ENCODE data around the gene ST6GALNAC6. TPM values are rescaled to one million over a fixed set of nuclear protein-coding genes. Genes with fewer than 3 reads are reported as not detected.

The ST6GALNAC6 gene
- total RNA-seq, 1 donor from 2014 or later = 48.4 TPM

GRCh38 chr9:127917603-127918002 lies 18.2 kb upstream of the ST6GALNAC6 start:
- DNase-seq = no peak
- TF ChIP-seq CTCF (IDR thresholded peaks at IDR 0.05; ENCODE audit: borderline replicate concordance) = no peak
- H3K4me1 ChIP-seq = peaks cover 63% of the 10 kb centered on the region
- peaks cover 9% of the 10 kb centered on the region for H3K27me3 ChIP-seq (ENCODE audit: low read depth)
- peaks cover 12% of the 10 kb centered on the region for H3K36me3 ChIP-seq
- intact Hi-C loops (cut with micrococcal nuclease) = no loop called here
- peak overlapping the region; percentile 84 for H3K4me3 ChIP-seq
- no peaks in the 10 kb centered on the region for H3K9me3 ChIP-seq (replicated peaks)
- H3K27ac ChIP-seq (replicated peaks) = peak overlapping the region; percentile 82

GRCh38 chr9:127916720-127917581 lies 17.5 kb upstream of the ST6GALNAC6 start, which contains the start of gene ST6GALNAC4:
Gene ST6GALNAC4 (minus strand): TSS chr9:127917041. CDS start chr9:127916419, 622 bp downstream.
- peaks cover 18% of the 10 kb centered on the region for H3K36me3 ChIP-seq
- peak; percentile 96 for DNase-seq
- H3K9me3 ChIP-seq (replicated peaks) = no peaks in the 10 kb centered on the region
- no peak for TF ChIP-seq CTCF (IDR thresholded peaks at IDR 0.05; ENCODE audit: borderline replicate concordance)
- intact Hi-C loops (cut with micrococcal nuclease) = no loop called here
- peak within 1 kb of the TSS; percentile 82 for H3K27ac ChIP-seq (replicated peaks)
- H3K4me1 ChIP-seq = peaks cover 61% of the 10 kb centered on the region
- peak within 1 kb of the TSS; percentile 84 for H3K4me3 ChIP-seq
- peaks cover 4% of the 10 kb centered on the region for H3K27me3 ChIP-seq (ENCODE audit: low read depth)

- Histone ChIP-seq H3K36me3 (peaks cover 27% of the 10 kb centered on the region), H3K27ac (replicated peaks) (peak overlapping the region; percentile 82), H3K9me3 (replicated peaks) (no peaks in the 10 kb centered on the region), H3K4me3 (peak overlapping the region; percentile 84), H3K27me3 (ENCODE audit: low read depth) (no peaks in the 10 kb centered on the region), H3K4me1 (peaks cover 52% of the 10 kb centered on the region)
- TF ChIP-seq CTCF (IDR thresholded peaks at IDR 0.05; ENCODE audit: borderline replicate concordance) = no peak
- no peak for DNase-seq
- intact Hi-C loops (cut with micrococcal nuclease) = no loop called here
Observed at GRCh38 chr9:127915801-127916719, 16.7 kb upstream of the ST6GALNAC6 start.

- intact Hi-C loops (cut with micrococcal nuclease) = no loop called here
- H3K27me3 ChIP-seq (ENCODE audit: low read depth) = no peaks in the 10 kb centered on the region
- no peak overlapping the region for H3K27ac ChIP-seq (replicated peaks)
- no peaks in the 10 kb centered on the region for H3K9me3 ChIP-seq (replicated peaks)
- H3K36me3 ChIP-seq = peaks cover 31% of the 10 kb centered on the region
- H3K4me1 ChIP-seq = peaks cover 54% of the 10 kb centered on the region
- TF ChIP-seq CTCF (IDR thresholded peaks at IDR 0.05; ENCODE audit: borderline replicate concordance) = no peak
- DNase-seq = no peak
- peak overlapping the region; percentile 84 for H3K4me3 ChIP-seq
Observed at GRCh38 chr9:127915325-127915752, 15.9 kb upstream of the ST6GALNAC6 start.

- DNase-seq = no peak
- H3K36me3 ChIP-seq = peaks cover 43% of the 10 kb centered on the region
- no peaks in the 10 kb centered on the region for H3K27me3 ChIP-seq (ENCODE audit: low read depth)
- no peak for TF ChIP-seq CTCF (IDR thresholded peaks at IDR 0.05; ENCODE audit: borderline replicate concordance)
- no peaks in the 10 kb centered on the region for H3K9me3 ChIP-seq (replicated peaks)
- intact Hi-C loops (cut with micrococcal nuclease) = no loop called here
- peaks cover 45% of the 10 kb centered on the region for H3K4me1 ChIP-seq
- no peak overlapping the region for H3K27ac ChIP-seq (replicated peaks)
- no peak overlapping the region for H3K4me3 ChIP-seq
Observed at GRCh38 chr9:127913682-127914081, 14.3 kb upstream of the ST6GALNAC6 start.
